GM18505 (cell line): ENCODE measurements around the gene N4BP2.

ENCODE experiments used
- ATAC-seq: cut with Tn5 transposase; IDR thresholded peaks from one replicate; pipeline ENCODE4 v1.9.1; 2021; ENCODE audit not compliant: unreplicated experiment
- POLR2A ChIP-seq: IDR thresholded peaks from 4 replicates; pipeline ENCODE4 v1.6.1; 2011; ENCODE audit warnings: borderline replicate concordance; ENCODE audit not compliant: insufficient read depth, insufficient read length; ENCODE audit errors: extremely low read depth

N4BP2 gene

DNA sequence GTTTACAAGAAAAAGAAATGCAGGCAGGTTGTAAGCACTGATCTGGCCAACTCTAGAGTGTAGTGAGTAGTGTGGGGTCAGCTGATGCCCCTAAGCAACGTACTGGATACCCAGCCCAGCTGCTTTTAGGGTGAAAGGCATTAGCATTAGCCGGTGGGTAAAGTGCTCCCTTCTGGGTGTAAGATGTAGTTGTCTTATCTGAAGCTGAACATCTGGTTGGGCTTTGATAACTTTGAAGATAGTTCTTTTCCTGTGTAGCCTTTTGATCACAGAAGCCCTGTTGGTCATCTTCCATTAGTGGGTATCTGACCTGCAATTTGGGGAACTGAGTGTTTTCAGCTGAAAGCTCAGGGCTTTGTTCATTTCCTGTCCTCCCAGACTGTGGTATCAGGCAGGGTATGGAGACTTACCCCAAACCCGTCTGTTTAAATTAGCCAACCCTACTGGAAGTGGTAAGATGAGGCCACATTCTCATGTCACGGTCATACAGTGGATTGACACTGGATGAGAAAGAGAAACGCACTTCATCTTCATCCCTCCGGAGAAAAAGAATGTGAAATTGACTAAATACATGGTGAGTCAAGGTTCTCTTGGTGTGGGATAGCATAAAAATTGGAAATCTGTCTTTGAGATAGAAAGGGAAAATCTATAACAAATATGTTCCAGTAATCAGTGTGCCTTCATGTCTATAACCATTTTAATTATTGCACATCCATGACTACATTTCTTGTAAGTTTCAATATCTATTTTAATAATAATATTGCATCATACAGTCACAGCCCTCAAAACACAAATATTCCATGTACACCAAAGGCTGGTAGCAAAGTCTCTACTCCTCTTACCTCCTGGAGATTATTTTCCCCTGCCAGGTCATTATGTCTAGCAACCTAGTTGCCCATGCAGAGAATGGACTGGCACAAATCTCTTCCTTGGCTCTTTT, 148.9 kb downstream of the N4BP2 start:
- TF ChIP-seq POLR2A = peak; percentile 67
- ATAC-seq = peak; percentile 57

DNA sequence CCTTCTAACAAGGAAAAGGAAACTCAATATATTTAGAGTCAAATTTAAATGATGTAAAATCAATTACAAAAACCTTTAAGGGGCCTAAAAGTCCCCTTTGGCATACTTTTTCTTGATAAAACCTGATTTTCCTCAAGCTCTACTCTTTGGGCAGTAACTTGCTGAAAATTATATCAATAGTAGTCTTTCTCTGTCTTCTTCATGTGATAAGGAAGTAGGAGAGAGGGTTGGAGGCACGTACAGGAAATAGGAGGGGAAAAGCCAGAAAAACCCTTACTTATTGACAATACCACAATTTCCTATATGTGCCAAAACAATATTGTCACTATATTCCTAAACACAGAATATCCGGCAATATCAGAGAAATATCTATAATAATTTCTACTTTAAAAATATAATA, 149.8 kb downstream of the N4BP2 start:
- no peak for TF ChIP-seq POLR2A
- ATAC-seq = no peak
